Measurements from ENCODE around the gene GIMAP1. TPM values are rescaled to one million over a fixed set of nuclear protein-coding genes. Genes with fewer than 3 reads are reported as not detected.

GIMAP1 gene
- not detected in 2 replicates for total RNA-seq

DNA sequence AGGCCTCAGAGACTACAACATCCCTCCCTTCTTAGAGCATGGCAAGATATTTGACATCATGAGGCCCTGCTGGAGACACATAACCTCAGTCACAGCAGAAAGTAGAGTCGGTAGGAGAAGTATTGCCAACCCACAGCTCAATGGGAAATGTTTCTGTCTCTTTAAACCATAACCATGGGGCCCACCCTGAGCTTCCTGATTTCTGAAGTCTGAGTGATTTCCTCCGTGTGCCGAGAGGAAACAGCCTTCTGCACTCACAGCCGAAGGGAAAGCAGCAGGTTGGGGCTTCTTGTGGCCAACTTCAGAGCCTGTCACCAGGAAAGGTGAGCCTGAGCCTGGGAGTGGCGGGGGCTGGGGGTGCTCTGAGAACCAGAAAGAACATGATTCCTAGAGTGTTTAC is at the start of gene GIMAP1:
Gene GIMAP1, plus strand, starts transcription at position 246 of the 400 bp plus-strand sequence. CDS start 2,435 bp downstream, outside the sequence.

GRCh38 chr7:150685219-150686029 is 31.0 kb upstream of the GIMAP1 start, which contains the start of gene GIMAP2:
GIMAP2 (plus strand) TSS chr7:150685706; CDS start chr7:150687060, 1,354 bp downstream.

DNA sequence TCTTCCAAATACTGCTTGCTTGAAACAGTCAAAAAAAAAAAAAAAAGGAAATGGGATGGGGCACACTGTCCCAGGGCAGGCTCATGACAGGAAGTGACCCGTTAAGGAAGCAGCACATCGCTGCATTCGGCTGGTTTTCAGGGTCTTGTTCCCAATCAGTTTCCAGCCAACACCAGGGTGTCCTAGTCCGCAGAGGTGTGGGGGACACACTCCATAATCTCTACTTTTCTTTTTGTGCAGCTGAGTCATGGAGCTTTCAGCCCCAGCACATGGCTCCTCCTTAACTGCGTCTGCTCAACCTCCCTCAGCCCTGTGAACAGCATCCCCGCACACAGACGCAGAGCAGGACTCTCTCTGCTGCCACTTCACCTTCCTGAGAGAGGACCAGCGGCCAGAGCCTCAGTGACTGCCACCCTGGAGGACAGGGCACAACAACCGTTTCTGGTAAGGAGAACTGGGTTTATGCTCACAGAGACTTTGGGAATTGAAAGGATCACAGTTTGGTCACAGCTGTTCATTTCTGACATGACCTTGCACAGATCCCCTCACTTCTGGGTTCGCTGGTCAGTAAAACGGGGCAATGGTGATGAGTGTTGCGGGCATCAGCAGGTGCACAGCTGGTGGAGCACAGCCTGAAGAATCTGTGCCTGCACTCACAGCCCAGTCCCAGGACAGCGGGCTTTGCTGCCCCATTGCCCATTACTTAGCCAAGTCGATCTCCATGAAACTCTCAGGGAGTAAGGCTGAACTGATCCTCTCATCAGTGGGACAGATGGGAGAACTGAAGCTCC is 21.0 kb downstream of the GIMAP1 start, which contains the start of gene GIMAP5:
Gene GIMAP5, plus strand, starts transcription at position 154 of the 791 bp plus-strand sequence. CDS start 3,467 bp downstream, outside the sequence.

Other genes with a start within 250 kb of the GIMAP1 start
- under 0.01 and 0.19 TPM in 2 replicates for gene GIMAP7, start 201.7 kb upstream of the GIMAP1 start, total RNA-seq
- gene GIMAP4, start 149.2 kb upstream of the GIMAP1 start, total RNA-seq, result 0.56 and 0.58 TPM in 2 replicates
- gene GIMAP6, start 84.2 kb upstream of the GIMAP1 start, total RNA-seq, result 0.19 and 0.56 TPM in 2 replicates
- 1.2 and 2.5 TPM in 2 replicates for gene GIMAP2, start 30.9 kb upstream of the GIMAP1 start, total RNA-seq
- 0.28 and 0.38 TPM in 2 replicates for gene GIMAP5, start 20.8 kb downstream of the GIMAP1 start, total RNA-seq
- not detected in 2 replicates for gene TMEM176B, start 83.8 kb downstream of the GIMAP1 start, total RNA-seq
- not detected in 2 replicates for gene TMEM176A, start 84.2 kb downstream of the GIMAP1 start, total RNA-seq
- not detected in 2 replicates for gene AOC1, start 135.9 kb downstream of the GIMAP1 start, total RNA-seq

Data from regular cardiac myocyte (primary cell).